Measurements from ENCODE around the gene PARD3B. TPM values are rescaled to one million over a fixed set of nuclear protein-coding genes. Genes with fewer than 3 reads are reported as not detected.

Gene PARD3B
- total RNA-seq, 1 experiment from 2014 or later: 6.4 TPM

GRCh38 chr2:205461678-205462665, 916.7 kb downstream of the PARD3B start:
- no CpG with 5 or more reads among the region's 6 CpGs for WGBS (ENCODE audit: extremely low coverage, insufficient read length, low lambda C conversion rate)
- Histone ChIP-seq H3K18ac (ENCODE audit: insufficient read length, low read depth, low read length) (no peak overlapping the region), H3K27me3 (ENCODE audit: insufficient read depth, low read length) (no peaks in the 10 kb centered on the region), H3K56ac (ENCODE audit: insufficient read length, low read depth, low read length) (no peak overlapping the region), H2BK5ac (ENCODE audit: insufficient read length, low read length) (no peak overlapping the region), H2AFZ (ENCODE audit: low read length) (no peak overlapping the region), H4K20me1 (ENCODE audit: control insufficient read depth, insufficient read depth, insufficient read length) (no peaks in the 10 kb centered on the region), H3K79me1 (ENCODE audit: insufficient read depth, low read depth, low read length, poor library complexity, severe bottlenecking) (no peaks in the 10 kb centered on the region), H2BK120ac (ENCODE audit: low read depth, low read length, poor library complexity, severe bottlenecking) (no peak overlapping the region), H3K9ac (ENCODE audit: extremely low read depth, insufficient read length, low read length) (no peak overlapping the region), H3K27ac (ENCODE audit: insufficient read length, low read depth, low read length) (no peak overlapping the region), H2AK5ac (ENCODE audit: insufficient read length, low read length) (no peak overlapping the region), H3K4ac (ENCODE audit: low read depth, low read length) (no peak overlapping the region), H2BK12ac (ENCODE audit: insufficient read length, low read depth, low read length) (no peak overlapping the region), H3K23ac (ENCODE audit: insufficient read length, low read depth, low read length) (no peak overlapping the region), H3K4me1 (ENCODE audit: insufficient read depth, low read length) (peaks cover 13% of the 10 kb centered on the region; the same call in 1 of the 2 replicates), H4K5ac (ENCODE audit: insufficient read length, low read depth, low read length) (no peak overlapping the region), H3K14ac (ENCODE audit: insufficient read depth, low read length) (no peak overlapping the region), H2BK15ac (ENCODE audit: low read depth, low read length) (no peak overlapping the region), H3K79me2 (ENCODE audit: insufficient read depth, low read length) (no peaks in the 10 kb centered on the region), H3K23me2 (ENCODE audit: insufficient read length, low read depth, low read length, poor library complexity, severe bottlenecking) (no peaks in the 10 kb centered on the region), H4K8ac (replicated peaks; ENCODE audit: insufficient read length, low read depth, low read length) (no peak overlapping the region), H4K91ac (ENCODE audit: insufficient read length, low read depth, low read length) (no peak overlapping the region), H3K9me3 (ENCODE audit: control insufficient read depth, low read depth, low read length) (no peaks in the 10 kb centered on the region), H2BK20ac (ENCODE audit: low read depth, low read length, poor library complexity, severe bottlenecking) (no peak overlapping the region), H3K4me2 (ENCODE audit: insufficient read depth, insufficient read length, low read length) (no peak overlapping the region), H3T11ph (ENCODE audit: low read length) (no peak overlapping the region)
- Mint-ChIP-seq H3K4me3 (no peak overlapping the region), H3K4me1 (peaks cover 56 to 57% of the 10 kb centered on the region in 2 experiments), H3K36me3 (ENCODE audit: insufficient read depth in 1 of 3, low read depth in 3 of 3) (no peaks in the 10 kb centered on the region), H3K27me3 (ENCODE audit: low read depth) (no peaks in the 10 kb centered on the region), H3K9me3 (no peaks in the 10 kb centered on the region), H3K27ac (no peak overlapping the region)
- DNase-seq: no peak
- TF ChIP-seq, protein P1, sequence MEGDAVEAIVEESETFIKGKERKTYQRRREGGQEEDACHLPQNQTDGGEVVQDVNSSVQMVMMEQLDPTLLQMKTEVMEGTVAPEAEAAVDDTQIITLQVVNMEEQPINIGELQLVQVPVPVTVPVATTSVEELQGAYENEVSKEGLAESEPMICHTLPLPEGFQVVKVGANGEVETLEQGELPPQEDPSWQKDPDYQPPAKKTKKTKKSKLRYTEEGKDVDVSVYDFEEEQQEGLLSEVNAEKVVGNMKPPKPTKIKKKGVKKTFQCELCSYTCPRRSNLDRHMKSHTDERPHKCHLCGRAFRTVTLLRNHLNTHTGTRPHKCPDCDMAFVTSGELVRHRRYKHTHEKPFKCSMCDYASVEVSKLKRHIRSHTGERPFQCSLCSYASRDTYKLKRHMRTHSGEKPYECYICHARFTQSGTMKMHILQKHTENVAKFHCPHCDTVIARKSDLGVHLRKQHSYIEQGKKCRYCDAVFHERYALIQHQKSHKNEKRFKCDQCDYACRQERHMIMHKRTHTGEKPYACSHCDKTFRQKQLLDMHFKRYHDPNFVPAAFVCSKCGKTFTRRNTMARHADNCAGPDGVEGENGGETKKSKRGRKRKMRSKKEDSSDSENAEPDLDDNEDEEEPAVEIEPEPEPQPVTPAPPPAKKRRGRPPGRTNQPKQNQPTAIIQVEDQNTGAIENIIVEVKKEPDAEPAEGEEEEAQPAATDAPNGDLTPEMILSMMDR (conservative IDR thresholded peaks at IDR 0.05): no peak

Data from H9 (cell line).